RWPE2 (cell line): Measurements from ENCODE around the gene C3orf22.

Experiments
- ATAC-seq: fragments of 200-7000 bp; cut with Tn5 transposase; 3 replicates; pipeline ENCODE4 v1.9.1; 2021; ENCODE audit warnings: low read depth
- DNase-seq: peaks from one replicate; pipeline ENCODE4 v3.0.0-alpha.2; 2020; ENCODE audit warnings: low spot score
- H3K27ac ChIP-seq: fragments of 450-650 bp; 2 replicates; pipeline ENCODE4 v1.5.1; 2017; ENCODE audit warnings: mild to moderate bottlenecking; ENCODE audit not compliant: poor library complexity, severe bottlenecking
- H3K27me3 ChIP-seq: fragments of 250-450 bp; sonication (Bioruptor Pico); 2 replicates; pipeline ENCODE4 v1.5.1; 2021; ENCODE audit warnings: mild to moderate bottlenecking, moderate library complexity; ENCODE audit not compliant: insufficient read depth, poor library complexity, severe bottlenecking
- H3K36me3 ChIP-seq: fragments of 250-450 bp; sonication (Bioruptor Pico); 2 replicates; pipeline ENCODE4 v1.5.1; 2020; ENCODE audit warnings: low read depth, mild to moderate bottlenecking, moderate library complexity
- H3K4me1 ChIP-seq: fragments of 250-450 bp; sonication (Bioruptor Pico); 2 replicates; pipeline ENCODE4 v1.5.1; 2021; ENCODE audit warnings: mild to moderate bottlenecking, moderate library complexity; ENCODE audit not compliant: insufficient read depth, poor library complexity, severe bottlenecking
- H3K4me3 ChIP-seq: fragments of 250-450 bp; sonication (Bioruptor Pico); 2 replicates; pipeline ENCODE4 v1.5.1; 2021; ENCODE audit warnings: mild to moderate bottlenecking, moderate library complexity; ENCODE audit not compliant: severe bottlenecking
- H3K9me3 ChIP-seq: fragments of 250-450 bp; sonication (Bioruptor Pico); 2 replicates; pipeline ENCODE4 v1.5.1; 2021; ENCODE audit warnings: mild to moderate bottlenecking, moderate library complexity; ENCODE audit not compliant: severe bottlenecking
- TF ChIP-seq, protein P1 (sequence below): fragments of 450-650 bp; IDR thresholded peaks from one replicate; pipeline ENCODE4 v1.5.1; 2017; ENCODE audit warnings: mild to moderate bottlenecking, moderate library complexity; ENCODE audit not compliant: poor library complexity, severe bottlenecking

Gene C3orf22

DNA sequence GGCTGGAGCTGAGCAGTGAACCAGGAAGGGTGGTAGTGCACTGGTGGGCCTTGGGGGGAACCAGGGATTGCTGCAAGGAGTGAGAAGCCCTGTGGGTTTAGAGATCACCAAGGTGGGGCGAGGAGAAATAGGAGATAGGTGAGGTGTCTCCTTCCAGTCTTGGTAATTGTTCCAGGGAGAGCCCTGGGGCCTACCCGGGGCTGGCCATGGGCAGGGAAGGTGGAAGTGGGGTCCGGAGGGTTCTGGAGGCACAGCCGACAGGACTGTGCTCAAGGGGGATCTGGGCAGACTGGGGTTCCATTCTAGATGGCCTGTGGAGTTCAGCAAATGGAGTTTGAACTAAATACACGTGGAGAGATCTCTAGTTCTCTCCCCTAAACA lies 30.3 kb downstream of the C3orf22 start:
- DNase-seq, result no peak
- Histone ChIP-seq H3K9me3 (no peaks in the 10 kb centered on the region), H3K27ac (no peak overlapping the region), H3K4me1 (no peaks in the 10 kb centered on the region), H3K4me3 (no peak overlapping the region), H3K36me3 (no peaks in the 10 kb centered on the region), H3K27me3 (peaks cover 21% of the 10 kb centered on the region)
- no peak for ATAC-seq
- TF ChIP-seq, protein P1, sequence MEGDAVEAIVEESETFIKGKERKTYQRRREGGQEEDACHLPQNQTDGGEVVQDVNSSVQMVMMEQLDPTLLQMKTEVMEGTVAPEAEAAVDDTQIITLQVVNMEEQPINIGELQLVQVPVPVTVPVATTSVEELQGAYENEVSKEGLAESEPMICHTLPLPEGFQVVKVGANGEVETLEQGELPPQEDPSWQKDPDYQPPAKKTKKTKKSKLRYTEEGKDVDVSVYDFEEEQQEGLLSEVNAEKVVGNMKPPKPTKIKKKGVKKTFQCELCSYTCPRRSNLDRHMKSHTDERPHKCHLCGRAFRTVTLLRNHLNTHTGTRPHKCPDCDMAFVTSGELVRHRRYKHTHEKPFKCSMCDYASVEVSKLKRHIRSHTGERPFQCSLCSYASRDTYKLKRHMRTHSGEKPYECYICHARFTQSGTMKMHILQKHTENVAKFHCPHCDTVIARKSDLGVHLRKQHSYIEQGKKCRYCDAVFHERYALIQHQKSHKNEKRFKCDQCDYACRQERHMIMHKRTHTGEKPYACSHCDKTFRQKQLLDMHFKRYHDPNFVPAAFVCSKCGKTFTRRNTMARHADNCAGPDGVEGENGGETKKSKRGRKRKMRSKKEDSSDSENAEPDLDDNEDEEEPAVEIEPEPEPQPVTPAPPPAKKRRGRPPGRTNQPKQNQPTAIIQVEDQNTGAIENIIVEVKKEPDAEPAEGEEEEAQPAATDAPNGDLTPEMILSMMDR, result no peak

DNA sequence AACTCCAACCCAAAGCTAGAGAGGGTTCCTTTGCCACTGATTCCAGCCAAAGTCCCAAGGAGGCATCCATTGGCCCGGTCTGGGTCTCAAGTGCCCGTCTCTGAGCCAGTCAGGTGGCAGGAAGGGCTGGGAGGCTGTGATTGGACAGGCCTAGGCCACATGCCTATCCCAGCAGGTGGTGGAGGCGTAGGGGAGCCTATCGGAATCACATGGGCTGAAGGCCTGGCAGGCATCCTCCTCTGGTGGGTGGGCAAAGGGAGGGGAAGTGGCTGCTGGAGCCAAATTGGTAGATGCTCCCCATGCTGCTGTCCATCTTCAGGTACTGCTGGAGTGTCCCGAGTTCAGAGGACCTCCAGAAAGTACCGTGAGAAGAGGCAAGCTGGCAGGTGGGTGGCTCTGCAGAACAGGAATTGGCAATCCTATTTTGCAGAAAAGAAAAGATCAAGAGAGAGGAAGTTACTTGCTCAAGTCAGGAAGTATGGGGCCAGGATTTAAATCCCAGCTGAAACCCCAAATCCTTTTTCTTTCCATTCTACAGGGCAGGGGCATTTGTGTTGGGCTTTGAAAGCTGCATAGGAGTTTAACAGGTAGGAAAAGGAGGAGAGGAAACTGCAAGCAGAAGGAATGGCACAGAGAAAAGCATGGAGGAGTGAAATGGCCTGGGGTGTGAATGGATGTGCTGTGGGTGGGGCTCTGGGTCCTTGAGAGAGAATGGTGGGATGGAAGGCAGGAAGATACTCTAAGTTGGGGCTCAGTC lies 31.1 kb downstream of the C3orf22 start:
- Histone ChIP-seq H3K27me3 (peaks cover 21% of the 10 kb centered on the region), H3K36me3 (no peaks in the 10 kb centered on the region), H3K9me3 (no peaks in the 10 kb centered on the region), H3K4me3 (no peak overlapping the region), H3K27ac (no peak overlapping the region), H3K4me1 (no peaks in the 10 kb centered on the region)
- ATAC-seq, result no peak
- TF ChIP-seq, protein P1, result no peak
- DNase-seq, result no peak

DNA sequence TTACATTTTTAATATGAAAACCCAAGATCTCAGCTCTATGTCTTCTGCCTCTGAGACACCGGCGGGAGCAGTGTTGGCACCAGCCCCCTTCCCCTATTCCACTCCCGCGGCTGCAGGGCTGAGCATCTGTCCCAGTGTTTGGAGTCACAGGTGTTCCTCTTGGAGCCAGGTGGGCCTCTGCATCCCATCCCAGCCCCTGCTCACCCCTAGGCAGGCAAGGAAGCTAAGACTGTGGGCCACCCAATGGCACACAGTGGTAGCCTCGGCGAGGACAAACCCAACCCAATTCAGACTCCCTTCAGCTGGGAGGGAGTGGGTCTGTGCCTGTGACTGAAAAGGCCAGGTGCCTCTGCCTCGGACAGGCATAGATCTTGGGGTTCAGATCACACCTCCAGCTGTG lies 31.7 kb downstream of the C3orf22 start:
- TF ChIP-seq, protein P1, result no peak
- no peak for DNase-seq
- H3K4me3 ChIP-seq, result no peak overlapping the region
- ATAC-seq, result no peak
- H3K4me1 ChIP-seq, result no peaks in the 10 kb centered on the region
- H3K36me3 ChIP-seq, result no peaks in the 10 kb centered on the region
- no peaks in the 10 kb centered on the region for H3K9me3 ChIP-seq
- no peak overlapping the region for H3K27ac ChIP-seq
- H3K27me3 ChIP-seq, result peaks cover 18% of the 10 kb centered on the region

DNA sequence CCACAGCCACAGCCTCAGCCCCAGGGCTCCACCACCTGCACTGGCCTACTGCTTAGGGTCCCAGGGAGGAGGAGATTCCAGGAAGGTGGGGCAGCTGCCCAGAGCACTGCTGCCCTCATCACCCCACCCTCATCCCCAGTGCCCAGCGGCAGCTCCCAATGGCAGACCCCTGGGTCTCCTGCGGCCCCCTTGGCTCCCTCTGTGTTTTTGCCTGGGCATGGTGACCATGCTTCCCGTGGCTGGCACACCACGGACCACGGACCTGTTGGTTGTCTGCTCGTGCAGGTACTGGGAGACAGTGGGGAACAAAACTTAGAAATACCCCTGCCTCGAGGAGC lies 32.1 kb downstream of the C3orf22 start:
- Histone ChIP-seq H3K9me3 (no peaks in the 10 kb centered on the region), H3K27me3 (peaks cover 17% of the 10 kb centered on the region), H3K27ac (no peak overlapping the region), H3K4me1 (no peaks in the 10 kb centered on the region), H3K36me3 (no peaks in the 10 kb centered on the region), H3K4me3 (no peak overlapping the region)
- ATAC-seq, result no peak
- DNase-seq, result no peak
- TF ChIP-seq, protein P1, result no peak
